ENCODE results near the gene CHCHD4.

CHCHD4 gene

DNA sequence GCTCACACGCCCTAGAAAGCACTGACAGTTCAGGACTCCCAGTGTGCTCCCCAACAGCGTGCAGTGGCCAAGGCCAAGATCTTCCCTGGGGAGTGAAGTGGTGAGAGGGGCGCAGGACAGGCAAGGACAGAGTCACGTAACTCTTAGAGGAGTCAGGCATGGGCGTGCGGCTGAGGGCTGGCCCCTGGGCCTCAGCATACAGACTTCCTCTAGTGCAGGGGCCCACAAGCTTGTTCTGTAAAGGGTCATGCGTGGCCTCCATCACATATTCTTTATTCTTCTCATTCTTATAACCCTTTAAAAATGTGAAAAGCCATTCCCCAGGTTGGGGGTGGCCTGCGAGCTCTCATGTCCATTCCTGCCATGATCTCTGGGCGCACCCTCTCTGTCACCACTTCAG, 25.4 kb upstream of the CHCHD4 start:
- H3K27ac ChIP-seq (ENCODE audit: low read length): no peak overlapping the region
- no peaks in the 10 kb centered on the region for H3K9me3 ChIP-seq (ENCODE audit: control insufficient read depth, insufficient read depth, low read length)
- no CpG with 5 or more reads among the region's 9 CpGs for WGBS (ENCODE audit: insufficient coverage, insufficient read length)
- H3K4me1 ChIP-seq (ENCODE audit: control insufficient read depth, insufficient read depth, low read length): no peaks in the 10 kb centered on the region
- no peak overlapping the region for H3K4me3 ChIP-seq (ENCODE audit: low read length)
- DNase-seq (ENCODE audit: low read depth, low spot score): no peak
- H3K36me3 ChIP-seq (ENCODE audit: control insufficient read depth, insufficient read depth, low read length): peaks cover 22% of the 10 kb centered on the region
- no peaks in the 10 kb centered on the region for H3K27me3 ChIP-seq (ENCODE audit: control insufficient read depth, insufficient read depth, low read length)

DNA sequence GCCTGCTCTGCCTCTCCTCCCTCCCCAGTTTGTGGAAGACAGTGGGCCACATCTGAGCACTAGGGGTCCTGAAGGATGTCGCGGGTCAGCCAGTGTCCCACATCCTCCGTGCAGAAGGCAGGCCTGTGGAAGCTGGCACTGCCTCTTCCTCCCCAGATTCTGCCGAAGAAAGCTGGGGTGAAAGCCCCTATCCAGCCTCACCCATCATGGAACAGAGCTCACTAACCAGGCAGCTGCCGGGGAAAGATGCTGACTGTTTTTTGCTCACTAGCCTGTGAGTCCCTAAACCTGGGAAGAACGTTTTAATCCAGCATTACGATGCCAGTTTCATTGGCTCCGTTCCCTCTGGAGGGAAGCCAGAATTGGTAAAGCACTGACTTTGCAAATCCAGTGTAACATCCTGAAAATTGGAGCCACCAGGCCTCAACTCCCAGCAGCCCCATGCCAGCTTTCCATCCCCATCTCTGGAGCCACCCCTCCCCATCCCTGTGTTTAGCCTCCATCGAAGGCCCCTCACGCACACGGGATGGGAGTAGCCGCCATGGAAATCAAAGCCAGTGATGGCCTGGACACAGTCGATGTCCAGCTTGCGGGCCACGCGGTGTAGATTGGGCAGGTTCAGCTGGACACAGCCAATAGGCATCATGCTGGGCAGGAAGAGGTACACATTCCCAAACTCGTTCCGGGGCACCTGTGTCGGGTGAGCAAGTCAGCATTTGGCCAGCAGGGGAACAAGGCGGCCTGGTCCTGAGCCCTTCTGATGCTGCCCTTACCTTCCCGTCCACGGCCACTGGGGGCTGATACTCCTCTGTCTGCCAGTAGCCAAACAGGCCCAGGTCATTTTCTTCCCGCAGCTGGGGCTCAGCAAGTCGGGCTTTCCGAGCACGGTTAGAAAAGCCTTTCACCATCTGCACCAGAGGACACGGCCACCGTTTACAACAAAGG, 23.6 kb upstream of the CHCHD4 start:
- no peak overlapping the region for H3K27ac ChIP-seq (ENCODE audit: low read length)
- H3K4me3 ChIP-seq (ENCODE audit: low read length): no peak overlapping the region
- no CpG with 5 or more reads among the region's 28 CpGs for WGBS (ENCODE audit: insufficient coverage, insufficient read length)
- H3K27me3 ChIP-seq (ENCODE audit: control insufficient read depth, insufficient read depth, low read length): no peaks in the 10 kb centered on the region
- no peaks in the 10 kb centered on the region for H3K9me3 ChIP-seq (ENCODE audit: control insufficient read depth, insufficient read depth, low read length)
- no peak for DNase-seq (ENCODE audit: low read depth, low spot score)
- H3K4me1 ChIP-seq (ENCODE audit: control insufficient read depth, insufficient read depth, low read length): no peaks in the 10 kb centered on the region; the same call in 1 of the 2 replicates
- H3K36me3 ChIP-seq (ENCODE audit: control insufficient read depth, insufficient read depth, low read length): peaks cover 16% of the 10 kb centered on the region

DNA sequence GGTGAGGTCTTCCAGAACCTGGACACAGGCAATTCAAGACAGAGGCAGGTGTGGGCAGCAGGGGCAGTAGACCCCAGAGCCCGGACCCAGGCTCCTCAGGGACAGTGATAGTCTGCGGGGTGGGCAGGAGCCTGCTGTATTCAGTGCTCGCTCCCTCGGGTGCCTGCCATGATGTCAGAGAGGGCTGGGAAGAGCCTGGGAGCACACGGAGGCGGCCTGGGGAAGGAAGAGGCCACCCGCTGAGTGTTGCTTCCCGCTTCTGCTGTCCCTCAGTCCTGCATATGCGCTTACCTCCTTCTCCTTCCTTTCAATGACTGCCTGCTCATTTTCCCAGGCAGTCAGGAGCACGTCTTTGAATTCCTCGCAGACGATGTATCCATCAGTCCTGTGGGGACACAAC, 22.9 kb upstream of the CHCHD4 start:
- no CpG with 5 or more reads among the region's 12 CpGs for WGBS (ENCODE audit: insufficient coverage, insufficient read length)
- H3K27ac ChIP-seq (ENCODE audit: low read length): no peak overlapping the region

DNA sequence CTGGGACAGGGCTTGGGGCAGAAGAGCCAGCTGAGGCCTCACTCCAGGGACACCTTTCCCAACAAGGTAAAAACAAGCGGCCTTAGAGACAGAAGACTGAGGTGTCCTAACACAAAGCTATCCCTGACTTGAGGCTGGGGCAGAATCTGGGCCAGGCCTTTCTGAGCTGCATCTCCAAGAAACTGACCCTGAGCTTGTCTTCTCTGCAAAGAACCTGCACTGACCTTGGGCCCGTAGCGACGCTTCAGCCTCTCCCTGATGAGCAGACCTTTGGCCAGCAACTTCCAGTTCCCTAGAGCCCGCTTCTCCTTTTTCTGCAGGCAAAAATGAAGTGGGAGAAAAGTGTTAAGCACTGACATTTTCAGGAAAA, 22.4 kb upstream of the CHCHD4 start:
- H3K4me3 ChIP-seq (ENCODE audit: low read length): no peak overlapping the region
- no CpG with 5 or more reads among the region's 5 CpGs for WGBS (ENCODE audit: insufficient coverage, insufficient read length)
- no peak for DNase-seq (ENCODE audit: low read depth, low spot score)
- no peaks in the 10 kb centered on the region; the same call in 1 of the 2 replicates for H3K4me1 ChIP-seq (ENCODE audit: control insufficient read depth, insufficient read depth, low read length)
- no peaks in the 10 kb centered on the region for H3K27me3 ChIP-seq (ENCODE audit: control insufficient read depth, insufficient read depth, low read length)
- H3K27ac ChIP-seq (ENCODE audit: low read length): no peak overlapping the region
- H3K36me3 ChIP-seq (ENCODE audit: control insufficient read depth, insufficient read depth, low read length): peaks cover 10% of the 10 kb centered on the region; the same call in 1 of the 2 replicates
- H3K9me3 ChIP-seq (ENCODE audit: control insufficient read depth, insufficient read depth, low read length): no peaks in the 10 kb centered on the region

More for the DNA sequence above, 22.9 kb upstream of the CHCHD4 start:
- no peaks in the 10 kb centered on the region for H3K9me3 ChIP-seq (ENCODE audit: control insufficient read depth, insufficient read depth, low read length)
- H3K4me3 ChIP-seq (ENCODE audit: low read length): no peak overlapping the region
- H3K4me1 ChIP-seq (ENCODE audit: control insufficient read depth, insufficient read depth, low read length): no peaks in the 10 kb centered on the region; the same call in 1 of the 2 replicates
- H3K36me3 ChIP-seq (ENCODE audit: control insufficient read depth, insufficient read depth, low read length): peaks cover 16% of the 10 kb centered on the region
- no peaks in the 10 kb centered on the region for H3K27me3 ChIP-seq (ENCODE audit: control insufficient read depth, insufficient read depth, low read length)
- no peak for DNase-seq (ENCODE audit: low read depth, low spot score)

DNA sequence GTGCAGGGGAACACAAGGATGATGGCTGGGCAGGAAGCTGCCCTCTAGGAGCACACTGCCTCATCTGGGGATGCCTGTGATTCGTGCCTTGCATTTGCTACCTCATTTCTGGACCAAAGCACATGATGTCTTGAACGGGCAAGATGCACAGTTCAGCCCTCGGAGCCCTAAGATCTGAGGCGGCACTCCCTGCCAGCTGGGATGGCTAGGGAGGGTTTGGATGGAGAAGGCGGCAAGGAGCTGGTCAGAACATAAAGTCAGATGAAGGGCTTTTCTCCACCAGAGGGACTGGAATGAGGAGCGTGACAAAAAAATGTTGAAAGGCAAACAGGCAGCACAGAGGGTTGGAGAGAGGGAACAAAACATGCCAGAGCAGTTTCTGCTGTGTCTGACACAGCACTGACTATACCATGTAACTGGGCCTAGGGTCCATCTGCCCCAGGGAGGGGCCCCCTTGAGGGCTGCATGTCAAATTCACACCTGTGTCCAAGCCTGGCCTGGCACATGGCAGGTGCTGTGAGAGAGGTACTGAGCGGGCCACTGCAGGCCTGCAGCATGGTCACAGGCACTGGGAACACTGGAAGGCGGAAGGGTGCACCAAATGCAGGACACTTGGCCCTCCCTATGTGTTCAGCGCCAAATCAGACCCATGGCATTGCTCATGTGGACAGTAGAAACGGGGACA, 21.9 kb upstream of the CHCHD4 start:
- Histone ChIP-seq H3K9me3 (ENCODE audit: control insufficient read depth, insufficient read depth, low read length) (no peaks in the 10 kb centered on the region), H3K4me3 (ENCODE audit: low read length) (no peak overlapping the region), H3K27me3 (ENCODE audit: control insufficient read depth, insufficient read depth, low read length) (no peaks in the 10 kb centered on the region), H3K27ac (ENCODE audit: low read length) (no peak overlapping the region), H3K36me3 (ENCODE audit: control insufficient read depth, insufficient read depth, low read length) (peaks cover 13% of the 10 kb centered on the region; the same call in 1 of the 2 replicates), H3K4me1 (ENCODE audit: control insufficient read depth, insufficient read depth, low read length) (no peaks in the 10 kb centered on the region; the same call in 1 of the 2 replicates)
- DNase-seq (ENCODE audit: low read depth, low spot score): no peak
- no CpG with 5 or more reads among the region's 10 CpGs for WGBS (ENCODE audit: insufficient coverage, insufficient read length)

DNA sequence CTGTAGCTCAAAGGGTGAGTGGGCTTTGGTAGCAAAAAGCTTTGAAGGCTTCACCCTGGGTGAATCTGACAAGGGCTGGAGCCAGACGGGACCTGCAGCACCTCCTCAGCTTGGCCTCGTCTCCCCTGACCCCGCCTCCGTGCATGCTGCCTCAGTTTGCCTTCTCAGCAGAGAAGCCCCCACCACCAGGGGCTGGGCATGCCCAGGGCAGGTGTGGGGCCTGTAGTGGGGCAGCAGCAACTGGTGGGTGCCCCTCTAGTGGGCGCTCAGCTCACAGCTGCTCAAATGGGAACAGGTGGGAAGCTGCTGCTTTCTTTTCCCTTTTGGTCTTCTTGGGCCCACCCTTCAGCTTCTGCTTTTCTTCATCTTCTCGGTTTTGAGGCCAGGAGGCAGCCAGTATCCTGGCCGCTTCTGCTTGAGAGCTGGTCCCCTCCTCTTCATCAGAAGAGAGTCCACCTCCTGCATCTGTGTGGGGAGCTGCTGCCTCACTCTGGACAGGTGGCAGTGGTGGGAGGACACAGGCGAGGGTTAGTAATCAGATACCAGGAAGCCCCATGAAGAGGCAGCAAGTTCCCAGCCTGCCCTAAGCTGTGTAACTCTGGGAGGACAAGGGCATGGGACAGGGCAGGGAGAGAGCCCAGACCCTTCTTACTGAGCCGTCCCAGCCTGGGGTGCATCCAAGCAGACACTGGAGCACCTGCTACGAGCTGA, 21.2 kb upstream of the CHCHD4 start:
- WGBS (ENCODE audit: insufficient coverage, insufficient read length): no CpG with 5 or more reads among the region's 10 CpGs
- Histone ChIP-seq H3K27me3 (ENCODE audit: control insufficient read depth, insufficient read depth, low read length) (no peaks in the 10 kb centered on the region), H3K4me3 (ENCODE audit: low read length) (no peak overlapping the region), H3K27ac (ENCODE audit: low read length) (no peak overlapping the region), H3K36me3 (ENCODE audit: control insufficient read depth, insufficient read depth, low read length) (peaks cover 13% of the 10 kb centered on the region; the same call in 1 of the 2 replicates), H3K4me1 (ENCODE audit: control insufficient read depth, insufficient read depth, low read length) (no peaks in the 10 kb centered on the region; the same call in 1 of the 2 replicates), H3K9me3 (ENCODE audit: control insufficient read depth, insufficient read depth, low read length) (no peaks in the 10 kb centered on the region)
- no peak for DNase-seq (ENCODE audit: low read depth, low spot score)

DNA sequence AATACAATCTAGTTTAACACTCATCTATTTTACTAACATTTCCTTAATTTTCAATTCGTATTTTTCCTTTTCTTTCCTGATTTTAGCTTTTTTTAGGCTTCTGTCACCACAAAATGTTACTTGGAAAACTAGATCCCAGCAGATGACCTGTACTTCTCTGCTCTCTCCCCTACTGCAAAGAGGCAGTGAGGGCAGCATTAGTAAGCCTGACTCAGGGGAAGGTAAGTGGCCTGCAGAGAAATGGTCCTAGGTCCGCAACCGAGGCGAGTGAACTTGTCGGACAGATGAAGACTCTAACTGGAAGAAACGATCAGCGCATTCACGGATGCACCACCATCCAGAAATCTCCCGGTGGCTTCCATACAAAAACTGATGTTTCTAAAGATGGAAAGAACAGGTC, 20.6 kb upstream of the CHCHD4 start:
- WGBS (ENCODE audit: insufficient coverage, insufficient read length): 100% methylated on average over 1 of the region's 9 CpGs
- no peaks in the 10 kb centered on the region for H3K27me3 ChIP-seq (ENCODE audit: control insufficient read depth, insufficient read depth, low read length)
- no peaks in the 10 kb centered on the region for H3K9me3 ChIP-seq (ENCODE audit: control insufficient read depth, insufficient read depth, low read length)
- no peak overlapping the region for H3K4me3 ChIP-seq (ENCODE audit: low read length)
- no peaks in the 10 kb centered on the region; the same call in 1 of the 2 replicates for H3K4me1 ChIP-seq (ENCODE audit: control insufficient read depth, insufficient read depth, low read length)
- no peak overlapping the region for H3K27ac ChIP-seq (ENCODE audit: low read length)
- peaks cover 13% of the 10 kb centered on the region; the same call in 1 of the 2 replicates for H3K36me3 ChIP-seq (ENCODE audit: control insufficient read depth, insufficient read depth, low read length)
- no peak for DNase-seq (ENCODE audit: low read depth, low spot score)

DNA sequence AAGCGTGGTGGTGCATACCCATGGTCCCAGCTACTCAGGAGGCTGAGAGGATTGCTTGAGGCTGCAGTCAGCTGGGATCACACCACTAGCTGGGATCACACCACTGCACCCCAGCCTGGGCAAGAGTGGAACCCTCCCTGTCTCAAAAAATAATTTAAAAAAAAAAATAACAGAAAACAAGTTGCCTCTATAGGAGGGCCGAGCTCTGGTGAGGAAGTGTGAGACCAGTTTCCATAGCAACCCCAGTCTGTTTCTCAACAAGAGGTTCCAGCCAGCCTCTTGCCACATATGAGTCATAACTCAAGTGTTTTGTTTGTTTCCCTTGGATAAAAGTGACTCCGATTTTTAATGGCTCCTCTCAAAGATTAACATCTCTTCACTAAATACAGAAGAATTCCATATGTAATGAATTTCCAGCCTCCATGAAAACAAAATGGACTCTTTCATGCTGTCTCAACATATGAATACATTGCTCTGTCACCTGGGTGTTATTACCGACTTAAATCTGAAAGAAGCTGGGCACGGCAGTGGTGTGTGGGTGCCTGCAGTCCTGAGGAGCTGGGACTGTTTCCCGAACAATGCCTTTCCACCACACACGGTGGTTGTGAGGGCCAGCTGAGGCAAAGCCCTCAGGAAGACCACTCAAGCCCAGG, 19.9 kb upstream of the CHCHD4 start:
- no CpG with 5 or more reads among the region's 7 CpGs for WGBS (ENCODE audit: insufficient coverage, insufficient read length)
- no peaks in the 10 kb centered on the region for H3K9me3 ChIP-seq (ENCODE audit: control insufficient read depth, insufficient read depth, low read length)
- DNase-seq (ENCODE audit: low read depth, low spot score): no peak
- H3K4me3 ChIP-seq (ENCODE audit: low read length): no peak overlapping the region
- no peaks in the 10 kb centered on the region; the same call in 1 of the 2 replicates for H3K4me1 ChIP-seq (ENCODE audit: control insufficient read depth, insufficient read depth, low read length)
- no peaks in the 10 kb centered on the region for H3K27me3 ChIP-seq (ENCODE audit: control insufficient read depth, insufficient read depth, low read length)
- peaks cover 11% of the 10 kb centered on the region; the same call in 1 of the 2 replicates for H3K36me3 ChIP-seq (ENCODE audit: control insufficient read depth, insufficient read depth, low read length)
- no peak overlapping the region for H3K27ac ChIP-seq (ENCODE audit: low read length)

DNA sequence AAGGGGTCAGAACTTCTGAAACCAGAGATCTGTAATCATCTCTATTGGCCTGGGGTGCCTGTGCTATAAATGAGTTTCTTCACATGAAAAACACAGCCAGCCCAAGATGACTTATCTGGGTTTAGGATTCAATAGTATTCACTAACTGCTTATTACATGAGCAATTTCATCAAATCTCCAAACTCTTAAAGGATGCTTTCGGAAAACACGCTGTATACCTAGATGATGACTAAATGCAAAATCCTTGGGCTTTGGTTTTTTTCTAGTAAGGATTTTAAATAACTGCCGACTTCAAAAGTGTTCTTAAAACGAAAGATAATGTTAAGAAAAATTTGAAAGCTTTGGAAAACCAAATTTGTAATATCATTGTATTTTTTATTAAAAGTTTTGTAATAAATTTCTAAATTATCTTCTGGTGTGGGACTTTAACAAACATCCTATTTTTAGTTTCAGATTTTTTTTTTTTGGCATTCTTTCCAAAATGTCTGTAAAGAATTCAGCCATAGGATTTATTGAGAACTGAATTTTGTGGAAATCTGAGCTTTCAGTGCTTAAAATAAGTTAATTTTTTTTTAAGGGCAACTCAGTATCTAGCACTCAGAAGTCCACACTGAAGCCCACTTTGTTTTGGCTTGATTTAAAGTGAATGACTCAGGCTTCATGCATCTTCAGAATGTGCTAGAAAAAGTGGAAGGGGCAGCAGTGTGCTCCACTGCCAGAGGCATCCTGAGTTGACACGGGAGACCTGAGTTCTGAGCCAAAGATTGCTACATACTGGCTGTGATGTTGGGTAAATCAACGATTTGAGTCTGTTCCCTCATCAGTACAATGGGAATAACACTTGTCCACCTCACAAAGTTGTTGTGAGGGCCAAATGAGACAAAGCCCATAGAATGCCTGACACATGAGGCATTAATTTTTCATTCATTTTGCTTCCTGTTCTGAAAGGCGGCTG, 18.9 kb upstream of the CHCHD4 start:
- Histone ChIP-seq H3K9me3 (ENCODE audit: control insufficient read depth, insufficient read depth, low read length) (no peaks in the 10 kb centered on the region), H3K4me1 (ENCODE audit: control insufficient read depth, insufficient read depth, low read length) (no peaks in the 10 kb centered on the region; the same call in 1 of the 2 replicates), H3K36me3 (ENCODE audit: control insufficient read depth, insufficient read depth, low read length) (peaks cover 11% of the 10 kb centered on the region; the same call in 1 of the 2 replicates), H3K27me3 (ENCODE audit: control insufficient read depth, insufficient read depth, low read length) (no peaks in the 10 kb centered on the region), H3K4me3 (ENCODE audit: low read length) (no peak overlapping the region), H3K27ac (ENCODE audit: low read length) (no peak overlapping the region)
- no peak for DNase-seq (ENCODE audit: low read depth, low spot score)
- no CpG with 5 or more reads among the region's 7 CpGs for WGBS (ENCODE audit: insufficient coverage, insufficient read length)
